HG03565 (cell line): ENCODE measurements around the gene NOXRED1.

Experiments
- ATAC-seq: cut with Tn5 transposase; IDR thresholded peaks from one replicate; pipeline ENCODE4 v1.9.1; 2021; ENCODE audit warnings: mild to moderate bottlenecking, moderate library complexity; ENCODE audit not compliant: unreplicated experiment

The NOXRED1 gene

GRCh38 chr14:77347751-77348150 lies 75.6 kb downstream of the NOXRED1 start:
- ATAC-seq: no peak

- ATAC-seq: no peak
These were observed 76.8 kb downstream of the NOXRED1 start for GRCh38 chr14:77346495-77346894.

GRCh38 chr14:77344377-77344996 lies 78.8 kb downstream of the NOXRED1 start:
- no peak for ATAC-seq
